SU-DHL-6 (cell line): Measurements from ENCODE around the gene OBP2A.

Experiments
- H2AFZ ChIP-seq: fragments of 200-600 bp; sonication (generic); 2 replicates; pipeline ENCODE4 v1.6.1; 2014; ENCODE audit warnings: low read depth, mild to moderate bottlenecking, moderate library complexity, mixed read lengths, antibody characterized with exemption, low read length; ENCODE audit not compliant: severe bottlenecking
- H3F3A ChIP-seq: fragments of 200-600 bp; shearing (Covaris generic); 2 replicates; pipeline ENCODE4 v1.6.0; 2016; ENCODE audit warnings: antibody characterized with exemption, mild to moderate bottlenecking; ENCODE audit not compliant: insufficient read depth
- H3K27ac ChIP-seq: fragments of 200-600 bp; sonication (generic); 2 replicates; pipeline ENCODE4 v1.5.1; 2016; ENCODE audit warnings: low read depth, mild to moderate bottlenecking, low read length, moderate library complexity, mixed read lengths
- H3K27me3 ChIP-seq: fragments of 200-600 bp; sonication (generic), shearing (Covaris generic); 2 replicates; pipeline ENCODE4 v1.6.0; 2014; ENCODE audit warnings: mild to moderate bottlenecking, low read length
- H3K36me3 ChIP-seq: fragments of 200-600 bp; sonication (generic); 2 replicates; pipeline ENCODE4 v1.6.1; 2014; ENCODE audit warnings: mild to moderate bottlenecking, low read length, mixed read lengths
- H3K4me2 ChIP-seq: fragments of 300-600, 200-600 bp; shearing (Covaris generic), sonication (generic); 2 replicates; pipeline ENCODE4 v1.6.0; 2014; ENCODE audit warnings: low read length, low read depth, mild to moderate bottlenecking; ENCODE audit not compliant: poor library complexity, severe bottlenecking
- H3K4me3 ChIP-seq: fragments of 200-600 bp; sonication (generic); 2 replicates; pipeline ENCODE4 v1.5.1; 2014; ENCODE audit warnings: antibody characterized with exemption, low read length, mild to moderate bottlenecking, mixed read lengths; ENCODE audit not compliant: insufficient read depth, poor library complexity, severe bottlenecking
- H3K79me2 ChIP-seq: fragments of 200-600 bp; sonication (generic); 2 replicates; pipeline ENCODE4 v1.6.1; 2014; ENCODE audit warnings: mild to moderate bottlenecking, low read length, moderate library complexity; ENCODE audit not compliant: insufficient read depth
- H3K9ac ChIP-seq: fragments of 200-600 bp; sonication (generic); 2 replicates; pipeline ENCODE4 v1.7.0; 2014; ENCODE audit warnings: mild to moderate bottlenecking, low read length
- H3K9me2 ChIP-seq: fragments of 200-600 bp; sonication (generic); replicated peaks from 2 replicates; pipeline ENCODE4 v1.6.1; 2014; ENCODE audit warnings: low read length; ENCODE audit not compliant: insufficient read depth
- H3K9me3 ChIP-seq: fragments of 200-600 bp; sonication (generic); 2 replicates; pipeline ENCODE4 v1.6.1; 2014; ENCODE audit warnings: low read length, mixed read lengths; ENCODE audit not compliant: insufficient read depth
- H4K20me1 ChIP-seq: fragments of 200-600 bp; sonication (generic); 2 replicates; pipeline ENCODE4 v1.6.1; 2014; ENCODE audit warnings: low read depth, mild to moderate bottlenecking, antibody characterized with exemption, low read length, moderate library complexity, mixed read lengths
- CTCF ChIP-seq: fragments of 200-600 bp; sonication (generic); IDR thresholded peaks from one replicate; pipeline ENCODE4 v1.5.1; 2017; ENCODE audit warnings: antibody characterized with exemption, mild to moderate bottlenecking, low read length, moderate library complexity; ENCODE audit not compliant: insufficient read depth, poor library complexity, severe bottlenecking
- EZH2phosphoT487 ChIP-seq: fragments of 200-600 bp; sonication (generic), shearing (Covaris generic); conservative IDR thresholded peaks from 2 replicates; pipeline ENCODE4 v1.6.1; 2018; ENCODE audit warnings: mild to moderate bottlenecking, antibody characterized with exemption, low read length, moderate library complexity, mixed read lengths

Gene OBP2A

GRCh38 chr9:135550344-135550918, 4.5 kb downstream of the OBP2A start:
- Histone ChIP-seq H2AFZ (no peak overlapping the region), H3K36me3 (no peaks in the 10 kb centered on the region), H3K27me3 (no peaks in the 10 kb centered on the region), H4K20me1 (no peaks in the 10 kb centered on the region), H3K9me3 (no peaks in the 10 kb centered on the region), H3K4me2 (no peak overlapping the region), H3K27ac (no peak overlapping the region), H3K4me3 (no peak overlapping the region), H3F3A (no peaks in the 10 kb centered on the region), H3K79me2 (no peaks in the 10 kb centered on the region), H3K9ac (no peak overlapping the region), H3K9me2 (no peaks in the 10 kb centered on the region)
- TF ChIP-seq CTCF (no peak), EZH2phosphoT487 (no peak)

DNA sequence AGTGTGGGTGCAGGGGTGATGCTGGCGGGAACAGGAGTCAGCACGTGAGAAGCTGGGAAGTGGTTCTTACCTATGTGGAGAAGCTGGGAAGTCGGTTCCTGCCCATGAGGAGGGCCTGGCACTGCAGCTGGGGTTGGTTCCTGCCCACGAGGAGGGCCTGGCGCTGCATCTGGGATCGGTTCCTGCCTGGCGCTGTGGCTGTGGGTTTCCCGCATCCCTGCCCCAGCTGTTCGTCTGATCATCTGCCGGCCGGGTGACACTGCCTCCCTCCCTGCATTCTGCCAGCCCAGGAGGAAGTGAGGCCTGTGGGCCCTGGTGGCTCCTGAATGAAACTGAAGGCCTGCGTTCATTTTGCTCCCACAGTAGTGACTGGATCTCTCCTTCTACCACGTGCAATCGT, 5.1 kb downstream of the OBP2A start:
- no peaks in the 10 kb centered on the region for H3K36me3 ChIP-seq
- no peak overlapping the region for H2AFZ ChIP-seq
- H4K20me1 ChIP-seq, result no peaks in the 10 kb centered on the region
- no peaks in the 10 kb centered on the region for H3F3A ChIP-seq
- no peak overlapping the region for H3K27ac ChIP-seq
- no peaks in the 10 kb centered on the region for H3K9me2 ChIP-seq
- H3K4me2 ChIP-seq, result no peak overlapping the region
- no peak for TF ChIP-seq CTCF
- no peak for TF ChIP-seq EZH2phosphoT487
- no peak overlapping the region for H3K9ac ChIP-seq
- H3K27me3 ChIP-seq, result no peaks in the 10 kb centered on the region
- H3K79me2 ChIP-seq, result no peaks in the 10 kb centered on the region
- H3K4me3 ChIP-seq, result no peak overlapping the region
- H3K9me3 ChIP-seq, result no peaks in the 10 kb centered on the region

DNA sequence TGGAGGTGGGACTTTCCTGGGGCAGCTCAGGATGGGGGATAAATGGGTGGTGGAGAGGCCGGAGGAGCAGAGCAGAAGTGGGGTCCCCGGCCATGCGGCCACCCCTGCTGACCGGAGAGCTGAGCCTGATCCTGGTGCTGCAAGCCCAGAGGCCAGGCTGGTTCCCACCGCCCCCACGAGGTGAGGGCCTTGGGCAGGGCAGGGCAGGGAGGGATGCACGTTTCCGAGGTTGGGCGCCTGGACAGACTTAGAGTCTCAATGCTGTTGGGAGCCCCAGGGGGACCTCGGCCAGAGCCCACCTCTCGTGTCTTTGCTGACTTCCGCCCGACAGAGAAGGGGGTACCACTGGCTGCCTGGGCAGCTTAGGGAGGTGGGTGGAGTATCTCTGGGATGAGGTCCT, 5.5 kb downstream of the OBP2A start:
- no peaks in the 10 kb centered on the region for H4K20me1 ChIP-seq
- no peaks in the 10 kb centered on the region for H3K36me3 ChIP-seq
- no peaks in the 10 kb centered on the region for H3F3A ChIP-seq
- no peak overlapping the region for H3K4me2 ChIP-seq
- H3K4me3 ChIP-seq, result no peak overlapping the region
- no peaks in the 10 kb centered on the region for H3K27me3 ChIP-seq
- no peak overlapping the region for H2AFZ ChIP-seq
- no peak overlapping the region for H3K9ac ChIP-seq
- H3K9me3 ChIP-seq, result no peaks in the 10 kb centered on the region
- no peaks in the 10 kb centered on the region for H3K79me2 ChIP-seq
- no peak overlapping the region for H3K27ac ChIP-seq
- TF ChIP-seq EZH2phosphoT487 (no peak), CTCF (no peak)
- H3K9me2 ChIP-seq, result no peaks in the 10 kb centered on the region
